ENCODE data around the gene EED.
"Not testable (repeated sequence)": the region's sequence is repeated elsewhere in the genome, so short reads cannot be mapped to it uniquely, and the experiment has no call there.

Gene EED

GRCh38 chr11:86292912-86293616 is 48.5 kb downstream of the EED start:
- Histone ChIP-seq H3K27ac (ENCODE audit: low read depth, low read length) (no peak overlapping the region), H3K4me3 (ENCODE audit: low read depth, low read length) (no peak overlapping the region), H3K4me1 (ENCODE audit: control insufficient read depth, insufficient read depth, low read length) (no peaks in the 10 kb centered on the region; the same call in none of the 2 replicates), H3K36me3 (ENCODE audit: control insufficient read depth, insufficient read depth, low read length) (no peaks in the 10 kb centered on the region), H3K9ac (ENCODE audit: low read depth, low read length) (no peak overlapping the region), H3K27me3 (ENCODE audit: control insufficient read depth, insufficient read depth, low read length) (no peaks in the 10 kb centered on the region), H3K9me3 (ENCODE audit: control insufficient read depth, insufficient read depth, low read length) (no peaks in the 10 kb centered on the region)

- Histone ChIP-seq H3K27ac (ENCODE audit: low read depth, low read length) (no peak overlapping the region), H3K4me1 (ENCODE audit: control insufficient read depth, insufficient read depth, low read length) (no peaks in the 10 kb centered on the region; the same call in none of the 2 replicates), H3K36me3 (ENCODE audit: control insufficient read depth, insufficient read depth, low read length) (no peaks in the 10 kb centered on the region), H3K9ac (ENCODE audit: low read depth, low read length) (no peak overlapping the region), H3K4me3 (ENCODE audit: low read depth, low read length) (no peak overlapping the region), H3K9me3 (ENCODE audit: control insufficient read depth, insufficient read depth, low read length) (no peaks in the 10 kb centered on the region), H3K27me3 (ENCODE audit: control insufficient read depth, insufficient read depth, low read length) (no peaks in the 10 kb centered on the region)
Observed at GRCh38 chr11:86294026-86294425, 49.5 kb downstream of the EED start.

- no peaks in the 10 kb centered on the region for H3K27me3 ChIP-seq (ENCODE audit: control insufficient read depth, insufficient read depth, low read length)
- peak overlapping the region; percentile 82 for H3K4me3 ChIP-seq (ENCODE audit: low read depth, low read length)
- H3K36me3 ChIP-seq (ENCODE audit: control insufficient read depth, insufficient read depth, low read length), result peaks cover 7% of the 10 kb centered on the region; the same call in 1 of the 2 replicates
- no peak overlapping the region for H3K27ac ChIP-seq (ENCODE audit: low read depth, low read length)
- no peak overlapping the region for H3K9ac ChIP-seq (ENCODE audit: low read depth, low read length)
- 0 out of 2 replicates have a peak, but pooled peaks cover 6% of the 10 kb centered on the region for H3K4me1 ChIP-seq (ENCODE audit: control insufficient read depth, insufficient read depth, low read length)
- H3K9me3 ChIP-seq (ENCODE audit: control insufficient read depth, insufficient read depth, low read length), result no peaks in the 10 kb centered on the region
Observed at GRCh38 chr11:86301742-86302091, 57.2 kb downstream of the EED start.

- H3K27me3 ChIP-seq (ENCODE audit: control insufficient read depth, insufficient read depth, low read length), result no peaks in the 10 kb centered on the region
- peak within 1 kb of the TSS; percentile 92 for H3K27ac ChIP-seq (ENCODE audit: low read depth, low read length)
- peak within 1 kb of the TSS; percentile 82 for H3K4me3 ChIP-seq (ENCODE audit: low read depth, low read length)
- 0 out of 2 replicates have a peak, but pooled peaks cover 6% of the 10 kb centered on the region for H3K4me1 ChIP-seq (ENCODE audit: control insufficient read depth, insufficient read depth, low read length)
- H3K9me3 ChIP-seq (ENCODE audit: control insufficient read depth, insufficient read depth, low read length), result no peaks in the 10 kb centered on the region
- peak within 1 kb of the TSS; percentile 91 for H3K9ac ChIP-seq (ENCODE audit: low read depth, low read length)
- H3K36me3 ChIP-seq (ENCODE audit: control insufficient read depth, insufficient read depth, low read length), result peaks cover 7% of the 10 kb centered on the region; the same call in 1 of the 2 replicates
Observed at GRCh38 chr11:86302092-86302793, 57.7 kb downstream of the EED start, which contains the start of gene HIKESHI. HIKESHI (plus strand) TSS chr11:86302240; CDS start chr11:86302449, 209 bp downstream.

- Histone ChIP-seq H3K9ac (ENCODE audit: low read depth, low read length) (no peak overlapping the region), H3K4me1 (ENCODE audit: control insufficient read depth, insufficient read depth, low read length) (0 out of 2 replicates have a peak, but pooled peaks cover 6% of the 10 kb centered on the region), H3K27ac (ENCODE audit: low read depth, low read length) (no peak overlapping the region), H3K4me3 (ENCODE audit: low read depth, low read length) (peak overlapping the region; percentile 82), H3K36me3 (ENCODE audit: control insufficient read depth, insufficient read depth, low read length) (peaks cover 7% of the 10 kb centered on the region; the same call in 1 of the 2 replicates), H3K27me3 (ENCODE audit: control insufficient read depth, insufficient read depth, low read length) (no peaks in the 10 kb centered on the region), H3K9me3 (ENCODE audit: control insufficient read depth, insufficient read depth, low read length) (no peaks in the 10 kb centered on the region)
Observed at GRCh38 chr11:86303257-86303656, 58.7 kb downstream of the EED start.

- H3K4me1 ChIP-seq (ENCODE audit: control insufficient read depth, insufficient read depth, low read length); H3K27ac ChIP-seq (ENCODE audit: low read depth, low read length); H3K4me3 ChIP-seq (ENCODE audit: low read depth, low read length): not testable (repeated sequence)
Observed at GRCh38 chr11:86308710-86309109, 64.2 kb downstream of the EED start.

GRCh38 chr11:86313793-86314192 is 69.2 kb downstream of the EED start:
- Histone ChIP-seq H3K36me3 (ENCODE audit: control insufficient read depth, insufficient read depth, low read length) (peaks cover 6% of the 10 kb centered on the region; the same call in 1 of the 2 replicates), H3K27ac (ENCODE audit: low read depth, low read length) (no peak overlapping the region), H3K4me1 (ENCODE audit: control insufficient read depth, insufficient read depth, low read length) (no peaks in the 10 kb centered on the region), H3K9ac (ENCODE audit: low read depth, low read length) (no peak overlapping the region), H3K27me3 (ENCODE audit: control insufficient read depth, insufficient read depth, low read length) (no peaks in the 10 kb centered on the region), H3K4me3 (ENCODE audit: low read depth, low read length) (no peak overlapping the region), H3K9me3 (ENCODE audit: control insufficient read depth, insufficient read depth, low read length) (no peaks in the 10 kb centered on the region)

More at GRCh38 chr11:86308710-86309109, 64.2 kb downstream of the EED start:
- peaks cover 11% of the 10 kb centered on the region; the same call in 1 of the 2 replicates for H3K36me3 ChIP-seq (ENCODE audit: control insufficient read depth, insufficient read depth, low read length)
- H3K9ac ChIP-seq (ENCODE audit: low read depth, low read length); H3K27me3 ChIP-seq (ENCODE audit: control insufficient read depth, insufficient read depth, low read length); H3K9me3 ChIP-seq (ENCODE audit: control insufficient read depth, insufficient read depth, low read length): not testable (repeated sequence)

- no peaks in the 10 kb centered on the region for H3K9me3 ChIP-seq (ENCODE audit: control insufficient read depth, insufficient read depth, low read length)
- H3K9ac ChIP-seq (ENCODE audit: low read depth, low read length), result no peak overlapping the region
- no peaks in the 10 kb centered on the region for H3K27me3 ChIP-seq (ENCODE audit: control insufficient read depth, insufficient read depth, low read length)
- no peaks in the 10 kb centered on the region for H3K4me1 ChIP-seq (ENCODE audit: control insufficient read depth, insufficient read depth, low read length)
- H3K36me3 ChIP-seq (ENCODE audit: control insufficient read depth, insufficient read depth, low read length), result peaks cover 12% of the 10 kb centered on the region
- no peak overlapping the region for H3K27ac ChIP-seq (ENCODE audit: low read depth, low read length)
- no peak overlapping the region for H3K4me3 ChIP-seq (ENCODE audit: low read depth, low read length)
Observed at GRCh38 chr11:86314636-86315035, 70.1 kb downstream of the EED start.

All from HUES48 (cell line).